Fibroblast of the conjunctiva (primary cell): ENCODE results near the gene IRAK2.

ENCODE experiments used
- DNase-seq: peaks from one replicate; pipeline ENCODE4 v3.0.0-alpha.2; 2010; ENCODE audit warnings: low read depth

The IRAK2 gene

DNA sequence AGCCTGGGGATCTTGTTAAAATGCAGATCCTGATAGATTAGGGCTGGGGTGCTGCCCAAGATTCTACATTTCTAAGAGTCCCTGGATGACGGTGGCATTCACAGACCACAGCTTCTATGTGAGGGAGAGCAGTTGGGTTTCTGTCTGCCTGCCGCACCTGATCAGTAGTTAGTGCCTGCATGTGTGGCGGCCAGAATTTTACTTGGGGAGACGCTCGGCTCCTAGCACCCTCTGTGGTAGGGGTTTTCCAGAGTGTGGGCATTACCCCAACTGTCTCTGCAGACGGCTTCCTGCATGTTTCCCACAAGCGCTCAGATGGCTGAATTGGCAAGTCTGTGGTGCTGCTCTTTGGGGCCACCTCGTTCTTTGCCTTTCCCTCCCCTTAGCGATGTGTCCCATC is 119.8 kb downstream of the IRAK2 start:
- DNase-seq = no peak

DNA sequence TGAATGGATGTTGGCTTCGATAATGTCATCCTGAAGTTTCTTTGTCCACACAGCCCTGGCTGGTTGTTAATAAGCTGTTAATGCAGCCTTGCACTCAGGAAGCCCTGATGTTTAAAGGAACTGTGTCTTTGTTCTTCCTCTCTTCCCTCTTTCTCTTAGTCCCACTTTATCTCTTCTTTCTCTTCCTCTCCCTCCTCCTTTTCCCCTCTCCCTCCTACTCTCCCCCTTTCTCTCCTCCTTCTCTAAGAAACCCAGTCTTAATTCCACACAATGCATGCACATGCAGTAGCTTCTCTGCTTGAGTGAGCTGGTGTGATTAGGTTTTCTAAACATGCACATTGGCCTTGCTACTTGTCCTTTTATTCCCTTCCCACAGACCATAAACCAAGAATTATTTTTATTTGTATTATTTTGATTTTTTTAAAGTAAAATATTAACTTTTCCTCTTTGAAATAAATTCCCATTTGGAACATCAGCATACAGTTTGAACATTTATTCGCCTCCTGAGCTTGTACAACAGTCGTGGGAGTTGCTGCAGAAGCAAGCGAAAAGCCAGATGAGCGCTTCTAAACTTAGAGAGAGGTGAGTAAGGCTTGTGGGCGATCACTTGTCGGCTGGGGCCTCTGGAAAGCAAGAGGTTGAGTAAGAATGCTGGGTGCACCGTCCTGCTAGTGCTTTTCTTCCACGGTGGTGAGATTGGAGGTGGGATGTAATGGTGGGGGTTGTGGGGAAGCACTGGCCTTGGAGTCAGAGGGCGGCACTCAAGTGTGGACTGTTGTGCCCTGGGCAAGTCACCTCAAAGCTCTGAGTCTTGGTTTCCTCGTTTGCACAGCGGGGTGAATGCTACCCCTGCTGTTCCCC is 120.8 kb downstream of the IRAK2 start:
- DNase-seq = no peak

DNA sequence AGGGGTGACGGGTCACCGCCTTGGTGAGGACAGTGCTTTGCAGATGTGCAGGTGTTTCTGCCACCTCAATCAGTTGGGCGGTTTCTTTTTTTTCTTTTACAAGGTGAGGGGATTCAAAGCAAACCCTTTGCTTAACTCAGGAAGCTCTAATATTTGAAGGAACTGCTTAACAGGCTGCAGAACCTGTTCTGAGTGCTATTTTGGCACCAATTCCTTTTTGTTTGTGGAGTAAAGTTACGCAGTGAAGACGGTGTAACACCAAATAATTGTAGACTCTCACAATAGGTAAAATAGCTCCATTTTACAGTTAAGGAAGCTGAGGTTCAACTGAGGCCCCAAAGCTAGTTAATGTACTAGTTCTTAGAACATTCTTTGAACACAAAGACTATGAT is 121.4 kb downstream of the IRAK2 start:
- no peak for DNase-seq

DNA sequence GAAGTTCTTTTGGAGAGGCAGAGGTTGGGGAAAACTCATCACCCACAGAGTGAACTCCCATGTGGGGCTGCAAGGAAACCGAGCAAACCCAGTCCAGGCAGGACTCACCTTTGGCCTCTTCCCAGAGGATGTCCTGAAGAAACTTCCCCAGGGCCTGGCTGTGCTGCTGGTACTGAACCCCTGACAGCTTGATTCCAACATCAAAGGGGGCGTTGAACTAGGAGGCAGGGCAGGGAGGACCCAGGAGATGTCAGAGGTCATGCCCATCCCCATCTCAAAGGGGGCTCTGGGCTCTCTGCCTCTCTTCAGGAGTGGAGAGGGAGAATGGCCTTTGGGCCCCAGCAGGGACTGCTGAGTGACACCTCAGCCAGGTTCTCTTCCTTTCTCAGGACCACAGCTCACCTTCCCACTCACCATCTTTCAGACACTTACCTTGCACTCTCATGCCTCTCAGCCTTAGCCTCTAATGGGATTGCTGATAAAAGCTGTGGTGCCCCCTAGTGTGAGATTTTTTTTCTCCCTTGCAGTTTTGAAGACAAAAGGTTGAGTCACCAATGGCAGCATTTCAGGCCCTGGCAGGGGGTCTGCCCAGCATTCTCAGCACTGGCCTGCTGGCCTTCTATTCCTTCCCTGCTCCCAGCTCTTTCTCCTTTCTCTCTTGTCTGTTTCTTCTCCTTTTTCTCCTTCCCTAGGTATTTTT is 122.0 kb downstream of the IRAK2 start:
- peak; percentile 83 for DNase-seq

DNA sequence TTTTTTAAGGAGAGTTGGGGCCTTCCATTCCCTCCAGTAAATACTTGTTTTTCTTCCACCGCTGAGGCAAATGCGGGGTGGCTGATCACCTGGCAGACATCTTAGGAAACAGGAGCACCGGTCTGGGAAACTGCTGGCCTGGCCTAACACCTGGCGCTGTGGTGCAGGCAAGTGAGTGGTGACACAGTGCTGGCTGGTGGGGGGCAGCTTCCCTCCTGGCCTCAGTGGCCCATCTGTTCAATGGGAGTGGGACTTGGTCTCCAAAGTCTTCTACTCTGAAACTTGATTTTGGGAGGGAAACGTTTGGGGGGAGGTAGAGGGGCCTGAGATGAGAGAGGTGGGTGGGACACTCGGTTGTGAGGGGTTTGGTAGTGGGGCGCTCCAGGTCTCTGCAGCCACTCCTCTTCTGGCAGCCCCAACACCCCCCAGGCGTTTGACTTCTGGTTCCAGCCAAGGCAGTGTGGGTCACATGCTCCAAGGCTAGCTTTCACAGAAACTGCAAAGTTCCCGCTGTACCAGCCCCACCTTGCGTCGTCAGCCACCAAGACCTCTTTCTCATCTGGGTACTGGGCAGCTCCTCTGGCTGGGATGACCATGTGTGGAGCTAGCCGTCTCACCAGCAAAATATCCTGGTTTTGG is 123.3 kb downstream of the IRAK2 start:
- DNase-seq = no peak

DNA sequence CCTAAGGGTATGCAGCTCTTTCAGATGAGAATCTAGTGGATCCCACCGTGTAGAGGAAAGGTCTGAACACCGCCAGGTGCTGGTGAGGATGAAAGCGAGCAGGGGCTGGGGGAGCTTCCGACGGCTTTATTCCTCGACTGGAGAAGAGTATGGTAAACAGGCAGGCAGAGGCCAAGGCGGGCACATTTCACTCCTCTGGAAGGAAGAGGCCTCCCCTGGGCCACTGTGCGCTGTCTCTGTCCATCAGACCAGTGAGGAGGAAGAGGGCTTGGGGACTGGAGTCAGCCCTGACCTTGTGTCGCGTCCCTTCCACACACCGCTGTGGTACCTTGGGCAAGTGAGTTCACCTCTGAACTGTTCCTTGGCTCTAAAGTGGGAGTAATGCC is 123.8 kb downstream of the IRAK2 start:
- DNase-seq = no peak

DNA sequence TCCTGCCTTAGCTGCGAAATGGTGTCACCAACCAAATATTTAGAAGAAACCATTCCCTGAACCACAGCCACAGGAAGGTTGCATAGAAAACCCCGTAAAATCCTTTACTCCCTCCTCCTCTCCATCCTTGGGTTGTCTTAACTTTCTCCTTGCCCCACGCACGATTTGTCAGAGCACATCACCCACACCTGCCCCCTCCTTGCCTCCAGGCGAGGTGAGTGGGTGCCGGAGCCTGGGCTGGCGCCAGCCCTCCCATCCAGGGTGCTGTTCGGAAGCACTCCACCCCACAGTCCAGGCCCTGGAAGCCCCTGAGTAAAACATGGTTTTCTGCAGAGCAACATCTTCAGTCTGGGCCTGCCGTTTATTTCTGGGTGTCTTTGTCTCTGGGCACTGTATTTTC is 124.4 kb downstream of the IRAK2 start:
- DNase-seq = no peak

DNA sequence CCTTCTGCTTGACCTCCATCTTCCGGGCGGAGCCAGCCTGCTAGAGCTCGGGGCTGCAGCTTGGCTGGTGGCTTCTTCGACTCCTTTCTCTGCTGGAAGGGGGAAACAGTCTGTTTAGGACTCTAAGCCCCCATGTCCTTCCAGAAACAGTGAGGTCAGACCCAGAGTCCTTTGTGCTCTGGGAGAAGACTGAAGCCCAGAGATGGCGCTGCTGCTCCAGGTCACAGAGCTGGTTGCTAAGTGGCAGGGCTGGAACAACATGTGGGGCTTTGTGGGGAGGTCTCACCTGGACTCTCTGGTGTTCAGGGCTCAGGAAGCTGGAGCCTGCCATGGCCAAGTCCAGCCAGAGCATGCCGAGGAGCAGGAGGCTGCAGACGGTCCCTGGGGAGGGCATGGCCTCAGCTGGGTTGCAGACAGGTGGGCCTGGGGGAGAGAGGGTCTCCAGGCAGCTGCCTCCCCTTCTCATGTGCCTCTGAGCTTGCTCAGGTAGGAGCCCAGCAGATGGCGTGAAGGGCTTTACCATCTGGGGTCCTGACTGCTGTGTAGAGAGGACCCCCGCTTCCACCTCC is 125.2 kb downstream of the IRAK2 start:
- no peak for DNase-seq

DNA sequence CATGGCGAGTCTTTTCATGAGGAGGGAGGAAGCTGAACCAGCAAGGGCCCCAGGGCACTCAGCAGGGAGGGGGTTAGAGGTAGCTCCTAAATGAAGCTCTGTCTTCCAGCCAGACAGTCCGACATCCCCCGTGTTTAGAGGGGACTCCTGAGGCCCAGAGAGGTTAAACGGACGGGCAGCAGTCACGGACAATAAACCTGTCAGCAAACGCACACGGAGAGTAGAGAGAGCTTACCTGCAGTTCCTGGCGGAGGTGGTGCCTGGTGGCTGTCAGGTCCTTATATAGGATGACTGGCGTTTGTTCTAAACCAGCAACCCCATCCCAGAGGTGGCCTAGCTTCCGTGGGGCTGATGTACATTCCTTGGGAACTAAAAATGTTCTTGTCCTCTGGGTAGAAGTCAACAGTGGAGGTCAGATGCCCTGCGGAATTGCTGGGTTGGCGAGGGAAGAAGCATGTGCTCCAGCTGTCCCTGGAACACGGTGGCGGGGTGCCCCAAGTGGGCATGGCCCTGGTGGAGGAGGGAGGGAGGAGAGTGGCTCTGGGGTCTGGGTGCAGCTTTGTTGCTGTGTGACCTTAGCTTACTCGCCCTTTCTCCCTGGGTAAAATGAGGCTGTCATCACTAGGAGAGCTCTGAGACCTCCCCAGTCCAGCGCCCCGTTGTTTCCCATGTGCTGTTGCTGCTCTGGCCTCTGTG is 125.9 kb downstream of the IRAK2 start:
- DNase-seq = no peak

DNA sequence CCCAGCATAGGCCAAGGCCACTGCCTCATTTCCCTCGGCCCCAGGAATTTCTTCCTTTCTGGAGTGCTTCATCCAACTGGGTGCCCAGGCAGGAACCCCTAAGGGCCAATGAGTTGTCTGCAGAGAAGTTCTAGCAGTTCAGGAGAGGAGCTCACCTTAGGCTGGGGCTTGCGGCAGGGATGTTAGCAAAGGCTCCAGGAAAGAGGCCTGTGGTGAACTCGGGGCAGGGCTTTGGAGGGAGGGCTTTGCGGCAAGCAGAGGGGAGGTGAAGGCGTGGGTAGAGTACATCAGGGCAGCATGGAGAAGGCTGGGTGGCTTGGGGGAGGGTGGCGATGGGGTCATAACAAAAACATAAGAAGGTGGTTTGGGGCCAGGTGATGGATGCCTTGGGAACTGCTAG is 126.9 kb downstream of the IRAK2 start:
- no peak for DNase-seq

DNA sequence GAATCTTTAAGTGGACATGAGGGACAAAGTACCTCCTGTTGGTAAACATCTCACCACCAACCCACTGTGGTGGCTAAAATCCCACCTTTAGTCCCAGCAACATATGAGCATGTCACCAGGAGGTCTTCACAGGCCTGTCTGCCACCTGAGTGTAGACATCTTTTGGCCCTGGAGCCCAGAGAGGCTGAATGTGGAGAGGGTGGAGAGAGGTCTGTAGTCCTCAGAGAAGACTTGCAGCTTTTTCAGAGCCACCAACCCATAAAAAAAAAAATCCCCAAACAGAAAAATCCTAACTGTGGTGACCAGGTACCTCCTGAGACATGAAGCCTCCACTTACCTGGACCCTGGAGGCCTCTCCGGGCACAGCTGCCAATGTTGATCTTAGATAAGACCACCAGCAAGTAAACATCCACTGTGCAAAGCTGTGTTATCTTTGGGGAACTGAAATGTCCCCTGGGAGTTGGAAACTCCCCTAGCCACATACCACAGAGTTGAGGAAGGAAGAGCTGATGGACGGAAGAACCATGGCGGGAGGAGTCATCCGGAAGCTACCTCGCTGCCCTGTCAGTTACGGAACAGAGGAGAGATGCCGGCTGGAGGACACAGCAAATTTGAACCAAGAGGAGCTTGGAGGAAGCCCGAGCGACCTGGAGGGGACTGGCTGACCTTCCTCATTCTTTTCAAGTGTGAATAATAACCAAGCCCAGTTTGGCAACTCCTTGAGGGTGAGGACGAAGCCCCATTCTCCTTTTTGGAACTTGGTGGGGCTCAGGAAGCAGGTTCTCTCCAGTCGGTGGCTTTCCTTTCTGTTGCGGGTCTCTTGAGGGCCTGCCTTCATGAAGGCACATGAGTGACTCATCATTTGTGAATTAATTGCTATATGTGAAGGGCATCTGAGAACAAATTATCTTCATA is 128.0 kb downstream of the IRAK2 start, which contains the start of gene GHRL:
TSS of gene GHRL (minus strand) at position 443 of the 915 bp plus-strand sequence. CDS start 2,767 bp downstream, outside the sequence.
- DNase-seq = no peak
